Mammary epithelial cell (primary cell): ENCODE measurements around the gene FAM184A.

ENCODE experiments used
- CTCF ChIP-seq, 2 donors: IDR thresholded peaks in 1 of 2; conservative IDR thresholded peaks in 1 of 2; 2 replicates each; pipeline ENCODE4 v1.5.1; 2011 to 2012; ENCODE audit warnings: inconsistent platforms in 2 of 2, low read length in 2 of 2, mild to moderate bottlenecking in 2 of 2, control low read depth in 1 of 2, low read depth in 1 of 2; ENCODE audit not compliant: insufficient read depth in 1 of 2; ENCODE audit errors: extremely low read depth in 1 of 2
- EZH2 ChIP-seq: IDR thresholded peaks from 2 replicates; pipeline ENCODE4 v1.6.1; 2012; ENCODE audit warnings: low read length, inconsistent platforms, borderline replicate concordance

- TF ChIP-seq CTCF (conservative IDR thresholded peaks at IDR 0.05 in 1 of 2, IDR thresholded peaks at IDR 0.05 in 1 of 2; ENCODE audit: extremely low read depth in 1 of 2, insufficient read depth in 1 of 2, low read depth in 1 of 2, low read length in 2 of 2): no peak
- no peak for TF ChIP-seq EZH2
Observed at GRCh38 chr6:119012521-119012920, 65.9 kb downstream of the FAM184A start.
